ENCODE measurements around the gene LCN10. TPM values are rescaled to one million over a fixed set of nuclear protein-coding genes. Genes with fewer than 3 reads are reported as not detected.

LCN10 gene
- total RNA-seq, 2 donors from 2014 or later = 0.90 TPM; not detected in 1

- no peaks in the 10 kb centered on the region for H3K27me3 Mint-ChIP-seq
- no peak overlapping the region for H3K4me3 Mint-ChIP-seq
- peaks cover 2% of the 10 kb centered on the region for H3K4me1 Mint-ChIP-seq
- no peak overlapping the region for H3K27ac Mint-ChIP-seq
- no peaks in the 10 kb centered on the region for H3K36me3 Mint-ChIP-seq (ENCODE audit: low read depth)
- H3K9me3 ChIP-seq (ENCODE audit: control insufficient read depth, low read length, poor library complexity, severe bottlenecking) = no peaks in the 10 kb centered on the region
- no peak for DNase-seq
- ATAC-seq = no peak
Measured at GRCh38 chr9:136733611-136734010, 9.1 kb downstream of the LCN10 start.

GRCh38 chr9:136732444-136733178 is 10.1 kb downstream of the LCN10 start:
- no peaks in the 10 kb centered on the region for H3K9me3 ChIP-seq (ENCODE audit: control insufficient read depth, low read length, poor library complexity, severe bottlenecking)
- Mint-ChIP-seq H3K27ac (no peak overlapping the region), H3K4me1 (peaks cover 3% of the 10 kb centered on the region), H3K4me3 (no peak overlapping the region), H3K27me3 (no peaks in the 10 kb centered on the region), H3K36me3 (ENCODE audit: low read depth) (no peaks in the 10 kb centered on the region)
- ATAC-seq = no peak
- no peak for DNase-seq

- Mint-ChIP-seq H3K27ac (peak overlapping the region; percentile 70), H3K36me3 (ENCODE audit: low read depth) (peaks cover 4% of the 10 kb centered on the region), H3K4me3 (no peak overlapping the region), H3K4me1 (peaks cover 15% of the 10 kb centered on the region), H3K27me3 (no peaks in the 10 kb centered on the region)
- ATAC-seq (no peak), DNase-seq (no peak)
- no peaks in the 10 kb centered on the region for H3K9me3 ChIP-seq (ENCODE audit: control insufficient read depth, low read length, poor library complexity, severe bottlenecking)
Measured at GRCh38 chr9:136729926-136730325, 12.8 kb downstream of the LCN10 start.

- DNase-seq (no peak), ATAC-seq (no peak)
- no peaks in the 10 kb centered on the region for H3K27me3 Mint-ChIP-seq
- no peaks in the 10 kb centered on the region for H3K9me3 ChIP-seq (ENCODE audit: control insufficient read depth, low read length, poor library complexity, severe bottlenecking)
- peaks cover 7% of the 10 kb centered on the region for H3K36me3 Mint-ChIP-seq (ENCODE audit: low read depth)
- H3K27ac Mint-ChIP-seq = peak overlapping the region; percentile 70
- H3K4me3 Mint-ChIP-seq = peak overlapping the region; percentile 74
- peaks cover 19% of the 10 kb centered on the region for H3K4me1 Mint-ChIP-seq
Measured at GRCh38 chr9:136729144-136729543, 13.6 kb downstream of the LCN10 start.

DNA sequence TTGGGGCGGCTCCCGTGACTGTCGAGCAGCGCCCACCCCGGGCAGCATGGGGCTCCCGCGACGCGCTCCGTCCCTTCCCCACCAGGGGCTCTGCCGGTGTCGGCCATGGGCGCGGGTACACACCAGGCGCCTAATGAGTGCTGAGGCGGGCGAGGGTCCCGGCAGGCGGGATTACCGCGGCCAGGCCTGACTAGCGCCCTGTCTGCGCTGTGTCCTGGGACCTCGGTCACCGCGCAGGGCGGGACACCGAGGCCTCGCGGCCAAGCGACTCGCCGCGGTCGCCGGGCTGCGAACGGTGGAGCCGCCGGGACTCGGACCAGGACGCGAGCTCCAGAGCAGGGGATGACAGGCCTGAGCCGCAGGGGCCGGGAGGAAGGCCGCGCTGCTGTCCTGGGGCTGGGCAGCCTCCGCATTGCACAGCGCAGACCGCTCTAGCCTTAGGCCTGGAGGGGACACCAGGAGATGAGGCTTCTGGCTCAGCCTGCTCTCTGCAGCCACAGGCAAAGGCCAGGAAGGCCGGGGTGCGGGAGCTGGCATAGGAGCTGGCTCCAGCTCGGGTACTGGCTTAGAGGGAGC is 14.1 kb downstream of the LCN10 start:
- H3K9me3 ChIP-seq (ENCODE audit: control insufficient read depth, low read length, poor library complexity, severe bottlenecking) = no peaks in the 10 kb centered on the region
- peak overlapping the region; percentile 98 for H3K4me3 Mint-ChIP-seq
- H3K27me3 Mint-ChIP-seq = no peaks in the 10 kb centered on the region
- peaks cover 19% of the 10 kb centered on the region for H3K4me1 Mint-ChIP-seq
- H3K36me3 Mint-ChIP-seq (ENCODE audit: low read depth) = peaks cover 7% of the 10 kb centered on the region
- ATAC-seq = no peak
- no peak for DNase-seq
- H3K27ac Mint-ChIP-seq = no peak overlapping the region

- Mint-ChIP-seq H3K4me1 (peaks cover 19% of the 10 kb centered on the region), H3K27ac (peak overlapping the region; percentile 93), H3K4me3 (peak overlapping the region; percentile 98), H3K27me3 (no peaks in the 10 kb centered on the region), H3K36me3 (ENCODE audit: low read depth) (peaks cover 7% of the 10 kb centered on the region)
- ATAC-seq (peak; percentile 85), DNase-seq (peak; percentile 88 to 95 (median 90))
- no peaks in the 10 kb centered on the region for H3K9me3 ChIP-seq (ENCODE audit: control insufficient read depth, low read length, poor library complexity, severe bottlenecking)
Measured at GRCh38 chr9:136728080-136728547, 14.6 kb downstream of the LCN10 start.

DNA sequence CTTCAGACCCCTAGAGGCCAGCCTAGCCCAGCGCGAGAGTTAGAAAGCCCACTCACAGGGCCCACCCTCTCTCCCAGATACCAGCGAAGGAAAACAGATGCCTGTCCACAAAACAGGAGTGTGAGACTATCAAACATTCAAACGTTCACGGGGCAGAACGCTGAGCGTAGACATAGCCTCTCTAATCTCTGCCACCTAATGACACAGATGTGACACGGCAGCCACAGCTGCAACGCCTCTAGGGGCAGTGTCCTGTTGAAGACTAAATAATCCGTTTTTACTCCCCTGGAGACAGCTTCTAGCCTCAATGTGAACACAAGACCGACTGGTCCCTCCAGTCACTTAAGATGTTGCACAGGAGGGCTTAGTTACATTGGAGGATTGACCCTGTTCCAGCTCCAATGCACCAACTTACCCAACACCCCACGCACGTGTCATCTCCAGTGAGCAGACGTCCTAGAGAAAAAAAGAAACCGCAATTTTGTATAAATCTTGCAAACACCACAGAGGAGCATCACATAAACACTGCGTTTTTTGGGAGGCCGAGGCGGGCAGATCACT is 16.0 kb downstream of the LCN10 start:
- peak; percentile 48 for ATAC-seq
- Mint-ChIP-seq H3K36me3 (ENCODE audit: low read depth) (peaks cover 7% of the 10 kb centered on the region), H3K4me3 (peak overlapping the region; percentile 98), H3K27ac (peak overlapping the region; percentile 93), H3K4me1 (peaks cover 17% of the 10 kb centered on the region), H3K27me3 (no peaks in the 10 kb centered on the region)
- peak in 1 of 3 donors; percentile 32 for DNase-seq
- H3K9me3 ChIP-seq (ENCODE audit: control insufficient read depth, low read length, poor library complexity, severe bottlenecking) = no peaks in the 10 kb centered on the region

DNA sequence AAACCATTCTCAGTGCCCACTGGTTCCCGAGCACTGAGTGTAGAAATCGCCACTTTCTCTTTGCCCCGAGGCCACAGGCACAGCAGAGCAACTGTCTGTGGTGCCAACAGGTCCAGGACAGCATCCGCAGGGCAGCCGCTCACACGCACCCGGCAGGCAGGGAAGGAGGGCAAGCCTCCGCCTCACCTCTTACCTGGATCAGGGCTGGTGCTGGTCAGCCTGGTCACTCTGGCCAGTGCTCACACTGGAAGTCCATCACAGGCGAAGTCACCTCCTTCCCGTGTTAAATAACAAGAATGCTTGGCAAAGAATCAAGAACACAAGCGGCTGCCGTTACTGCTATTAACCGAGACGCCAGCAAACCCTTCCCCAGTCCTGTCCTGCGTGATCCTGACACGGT is 16.6 kb downstream of the LCN10 start:
- H3K27me3 Mint-ChIP-seq = no peaks in the 10 kb centered on the region
- ATAC-seq (no peak), DNase-seq (no peak)
- peak overlapping the region; percentile 93 for H3K27ac Mint-ChIP-seq
- H3K4me1 Mint-ChIP-seq = peaks cover 19% of the 10 kb centered on the region
- H3K9me3 ChIP-seq (ENCODE audit: control insufficient read depth, low read length, poor library complexity, severe bottlenecking) = no peaks in the 10 kb centered on the region
- peak overlapping the region; percentile 98 for H3K4me3 Mint-ChIP-seq
- peaks cover 7% of the 10 kb centered on the region for H3K36me3 Mint-ChIP-seq (ENCODE audit: low read depth)

DNA sequence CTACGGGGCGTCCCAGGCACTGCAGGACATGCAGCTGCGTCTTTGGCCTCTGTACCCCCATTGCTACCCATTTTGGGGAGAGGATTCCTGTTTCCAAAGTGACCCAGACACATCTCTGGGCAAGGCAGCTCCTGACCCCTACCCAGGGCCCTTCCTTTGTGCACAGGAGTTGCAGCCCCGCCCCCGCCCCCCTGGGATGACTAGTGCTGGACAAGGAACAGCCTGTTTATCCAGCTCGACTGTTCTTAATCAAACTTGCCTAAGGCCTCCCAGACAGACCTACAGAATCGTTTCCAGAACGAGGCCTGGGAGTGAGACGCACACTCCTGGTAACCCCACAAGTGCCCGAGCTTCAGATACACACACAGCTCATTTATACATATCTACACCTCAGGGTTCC is 17.1 kb downstream of the LCN10 start:
- no peaks in the 10 kb centered on the region for H3K27me3 Mint-ChIP-seq
- H3K9me3 ChIP-seq (ENCODE audit: control insufficient read depth, low read length, poor library complexity, severe bottlenecking) = no peaks in the 10 kb centered on the region
- H3K4me3 Mint-ChIP-seq = no peak overlapping the region
- H3K36me3 Mint-ChIP-seq (ENCODE audit: low read depth) = peaks cover 7% of the 10 kb centered on the region
- H3K4me1 Mint-ChIP-seq = peaks cover 20% of the 10 kb centered on the region
- DNase-seq = no peak
- no peak overlapping the region for H3K27ac Mint-ChIP-seq
- no peak for ATAC-seq

DNA sequence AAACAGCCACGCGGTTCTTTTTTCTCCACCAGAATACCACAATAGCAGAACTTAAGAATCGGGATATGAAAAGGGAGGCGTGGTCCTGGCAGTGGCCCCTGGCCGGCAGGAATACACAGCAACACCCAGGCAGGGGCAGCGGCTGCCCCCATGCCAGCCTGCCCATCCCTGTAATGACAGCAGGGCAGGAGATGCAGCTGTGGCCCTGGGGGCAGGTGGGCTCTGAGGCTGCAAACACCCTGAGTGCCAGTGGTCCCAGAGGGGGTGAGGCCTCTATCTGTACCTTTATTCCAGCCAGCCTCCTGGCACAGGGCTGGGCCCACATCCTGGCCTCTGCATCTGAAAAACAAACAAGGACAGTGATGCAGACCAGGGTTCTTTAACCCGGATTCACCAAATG is 18.0 kb downstream of the LCN10 start:
- H3K27ac Mint-ChIP-seq = peak overlapping the region; percentile 83
- ATAC-seq (no peak), DNase-seq (no peak)
- no peak overlapping the region for H3K4me3 Mint-ChIP-seq
- H3K4me1 Mint-ChIP-seq = peaks cover 20% of the 10 kb centered on the region
- H3K36me3 Mint-ChIP-seq (ENCODE audit: low read depth) = peaks cover 7% of the 10 kb centered on the region
- H3K9me3 ChIP-seq (ENCODE audit: control insufficient read depth, low read length, poor library complexity, severe bottlenecking) = no peaks in the 10 kb centered on the region
- no peaks in the 10 kb centered on the region for H3K27me3 Mint-ChIP-seq

DNA sequence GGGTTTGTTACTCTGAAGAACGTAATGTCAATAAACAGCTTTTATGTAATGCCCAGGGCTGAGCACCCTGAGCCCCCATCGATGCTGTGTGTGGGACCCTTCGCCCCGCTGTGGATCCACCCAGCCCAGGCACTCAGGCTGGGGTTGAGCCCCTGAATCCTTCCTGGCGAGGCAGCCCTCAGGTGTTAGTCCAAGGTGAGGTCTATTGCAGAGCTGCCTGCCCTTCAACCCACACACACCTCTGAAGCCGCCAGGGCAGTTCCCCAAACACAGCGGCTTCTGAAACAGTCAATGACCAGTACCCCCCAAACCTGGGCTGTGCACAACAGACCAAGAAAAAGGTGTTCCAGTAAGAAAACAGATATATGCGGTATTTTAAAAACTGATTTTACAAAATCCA is 18.8 kb downstream of the LCN10 start:
- peaks cover 7% of the 10 kb centered on the region for H3K36me3 Mint-ChIP-seq (ENCODE audit: low read depth)
- H3K9me3 ChIP-seq (ENCODE audit: control insufficient read depth, low read length, poor library complexity, severe bottlenecking) = no peaks in the 10 kb centered on the region
- no peak overlapping the region for H3K4me3 Mint-ChIP-seq
- H3K27ac Mint-ChIP-seq = peak overlapping the region; percentile 83
- H3K27me3 Mint-ChIP-seq = no peaks in the 10 kb centered on the region
- H3K4me1 Mint-ChIP-seq = peaks cover 20% of the 10 kb centered on the region
- DNase-seq (no peak), ATAC-seq (no peak)

GRCh38 chr9:136723362-136723976 is 19.3 kb downstream of the LCN10 start:
- Mint-ChIP-seq H3K27ac (no peak overlapping the region), H3K4me3 (peak overlapping the region; percentile 15), H3K4me1 (peaks cover 20% of the 10 kb centered on the region), H3K27me3 (no peaks in the 10 kb centered on the region), H3K36me3 (ENCODE audit: low read depth) (peaks cover 7% of the 10 kb centered on the region)
- DNase-seq (no peak), ATAC-seq (no peak)
- no peaks in the 10 kb centered on the region for H3K9me3 ChIP-seq (ENCODE audit: control insufficient read depth, low read length, poor library complexity, severe bottlenecking)

DNA sequence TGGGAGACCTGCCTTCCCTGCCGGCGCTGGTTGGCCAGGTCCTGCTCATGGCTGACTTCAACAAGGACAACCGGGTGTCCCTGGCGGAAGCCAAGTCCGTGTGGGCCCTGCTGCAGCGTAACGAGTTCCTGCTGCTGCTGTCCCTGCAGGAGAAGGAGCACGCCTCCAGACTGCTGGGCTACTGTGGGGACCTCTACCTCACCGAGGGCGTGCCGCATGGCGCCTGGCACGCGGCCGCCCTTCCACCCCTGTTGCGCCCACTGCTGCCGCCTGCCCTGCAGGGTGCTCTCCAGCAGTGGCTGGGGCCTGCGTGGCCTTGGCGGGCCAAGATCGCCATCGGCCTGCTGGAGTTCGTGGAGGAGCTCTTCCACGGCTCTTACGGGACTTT is 19.8 kb downstream of the LCN10 start:
- ATAC-seq (no peak), DNase-seq (no peak)
- Mint-ChIP-seq H3K27me3 (no peaks in the 10 kb centered on the region), H3K36me3 (ENCODE audit: low read depth) (peaks cover 7% of the 10 kb centered on the region), H3K4me3 (no peak overlapping the region), H3K27ac (no peak overlapping the region), H3K4me1 (peaks cover 20% of the 10 kb centered on the region)
- no peaks in the 10 kb centered on the region for H3K9me3 ChIP-seq (ENCODE audit: control insufficient read depth, low read length, poor library complexity, severe bottlenecking)

Data from T-helper 17 cell (primary cell).